H1 (cell line): Measurements from ENCODE around the gene MTFP1. TPM values are rescaled to one million over a fixed set of nuclear protein-coding genes. Genes with fewer than 3 reads are reported as not detected.

Experiments
- BRCA1 ChIP-seq: IDR thresholded peaks from 2 replicates; pipeline ENCODE4 v1.6.1; 2012; ENCODE audit warnings: low read depth, low read length, improper control_type of control experiment
- EP300 ChIP-seq, 2 experiments: IDR thresholded peaks; 1 replicate in 1 of 2; 2 replicates in 1 of 2; pipeline ENCODE4 v1.6.1; 2011 to 2012; ENCODE audit warnings: low read depth in 2 of 2, low read length in 2 of 2, mild to moderate bottlenecking in 2 of 2, borderline replicate concordance in 1 of 2, inconsistent platforms in 1 of 2, moderate library complexity in 1 of 2
- HDAC2 ChIP-seq, 2 experiments: fragments of 300-600 bp in 1 of 2; sonication (generic) in 1 of 2; IDR thresholded peaks; 2 replicates each; pipeline ENCODE4 v1.6.1; 2011 to 2012; ENCODE audit warnings: low read depth in 2 of 2, low read length in 2 of 2, mild to moderate bottlenecking in 2 of 2, moderate library complexity in 2 of 2, borderline replicate concordance in 1 of 2, inconsistent platforms in 1 of 2
- JUND ChIP-seq: IDR thresholded peaks from 2 replicates; pipeline ENCODE4 v1.6.1; 2011; ENCODE audit warnings: mild to moderate bottlenecking, improper control_type of control experiment, low read length
- KDM4A ChIP-seq: IDR thresholded peaks from one replicate; pipeline ENCODE4 v1.7.1; 2012; ENCODE audit warnings: low read depth, mild to moderate bottlenecking, moderate library complexity, low read length, inconsistent platforms; ENCODE audit not compliant: severe bottlenecking
- KDM5A ChIP-seq: fragments of 200-600 bp; IDR thresholded peaks from 2 replicates; pipeline ENCODE4 v1.7.1; 2012; ENCODE audit warnings: mild to moderate bottlenecking, low read length, inconsistent platforms, mixed read lengths
- PHF8 ChIP-seq: fragments of 200-600 bp; sonication (generic); conservative IDR thresholded peaks from 2 replicates; pipeline ENCODE4 v1.7.1; 2012; ENCODE audit warnings: low read depth, mild to moderate bottlenecking, inconsistent platforms, low read length, moderate library complexity
- RAD21 ChIP-seq, 2 experiments: IDR thresholded peaks in 1 of 2; conservative IDR thresholded peaks in 1 of 2; 2 replicates each; pipeline ENCODE4 v1.6.1; 2011; ENCODE audit warnings: low read depth in 2 of 2, low read length in 2 of 2, improper control_type of control experiment in 1 of 2, inconsistent platforms in 1 of 2, mild to moderate bottlenecking in 1 of 2, moderate library complexity in 1 of 2
- SAP30 ChIP-seq: fragments of 300-600 bp; sonication (generic); IDR thresholded peaks from 2 replicates; pipeline ENCODE4 v1.7.1; 2012; ENCODE audit warnings: low read length, moderate library complexity, mild to moderate bottlenecking, inconsistent platforms; ENCODE audit not compliant: insufficient read depth, insufficient replicate concordance
- SIN3A ChIP-seq, 2 experiments: IDR thresholded peaks in 1 of 2; conservative IDR thresholded peaks in 1 of 2; 2 replicates each; pipeline ENCODE4 v1.6.1; 2011 to 2012; ENCODE audit warnings: low read length in 2 of 2, improper control_type of control experiment in 1 of 2, low read depth in 1 of 2, mild to moderate bottlenecking in 1 of 2
- TAF7 ChIP-seq: optimal IDR thresholded peaks from 2 replicates; pipeline ENCODE3; 2011; ENCODE audit warnings: low read depth, mild to moderate bottlenecking, inconsistent platforms, low read length, moderate library complexity, borderline replicate concordance
- polyA plus RNA-seq, 7 experiments: library from polyadenylated mRNA; depleted of rRNA in 3 of 7; stranded (reverse) in 5 of 7; unstranded in 2 of 7; fragments of >200 nt in 5 of 7; fragments of 200-250 nt in 2 of 7; gene quantifications; 1 replicate in 5 of 7; 2 replicates in 1 of 7; 4 replicates in 1 of 7; pipeline versions ENCODE4 v1.2.1 to v1.2.3, GENCODE V29; 2011 to 2013; ENCODE audit warnings: missing spikeins in 2 of 7, mixed read lengths in 2 of 7
- total RNA-seq: library from RNA; stranded (reverse); fragmentation: NEBNext Ultra II Directional; extraction: Animal tissue kit (Norgen Biotek cat#: 25700); gene quantifications from 2 replicates; pipeline ENCODE4 v1.2.1, GENCODE V29; 2021
- TF ChIP-seq, protein P1 (sequence below): IDR thresholded peaks from 2 replicates; pipeline ENCODE4 v1.6.1; 2011; ENCODE audit warnings: low read length, improper control_type of control experiment

The MTFP1 gene
- total and polyA plus RNA-seq, 2 of the 8 experiments (the other 6 are each of a cell fraction or from before 2014, with no cell fraction given): 59.8 to 98.8 TPM

DNA sequence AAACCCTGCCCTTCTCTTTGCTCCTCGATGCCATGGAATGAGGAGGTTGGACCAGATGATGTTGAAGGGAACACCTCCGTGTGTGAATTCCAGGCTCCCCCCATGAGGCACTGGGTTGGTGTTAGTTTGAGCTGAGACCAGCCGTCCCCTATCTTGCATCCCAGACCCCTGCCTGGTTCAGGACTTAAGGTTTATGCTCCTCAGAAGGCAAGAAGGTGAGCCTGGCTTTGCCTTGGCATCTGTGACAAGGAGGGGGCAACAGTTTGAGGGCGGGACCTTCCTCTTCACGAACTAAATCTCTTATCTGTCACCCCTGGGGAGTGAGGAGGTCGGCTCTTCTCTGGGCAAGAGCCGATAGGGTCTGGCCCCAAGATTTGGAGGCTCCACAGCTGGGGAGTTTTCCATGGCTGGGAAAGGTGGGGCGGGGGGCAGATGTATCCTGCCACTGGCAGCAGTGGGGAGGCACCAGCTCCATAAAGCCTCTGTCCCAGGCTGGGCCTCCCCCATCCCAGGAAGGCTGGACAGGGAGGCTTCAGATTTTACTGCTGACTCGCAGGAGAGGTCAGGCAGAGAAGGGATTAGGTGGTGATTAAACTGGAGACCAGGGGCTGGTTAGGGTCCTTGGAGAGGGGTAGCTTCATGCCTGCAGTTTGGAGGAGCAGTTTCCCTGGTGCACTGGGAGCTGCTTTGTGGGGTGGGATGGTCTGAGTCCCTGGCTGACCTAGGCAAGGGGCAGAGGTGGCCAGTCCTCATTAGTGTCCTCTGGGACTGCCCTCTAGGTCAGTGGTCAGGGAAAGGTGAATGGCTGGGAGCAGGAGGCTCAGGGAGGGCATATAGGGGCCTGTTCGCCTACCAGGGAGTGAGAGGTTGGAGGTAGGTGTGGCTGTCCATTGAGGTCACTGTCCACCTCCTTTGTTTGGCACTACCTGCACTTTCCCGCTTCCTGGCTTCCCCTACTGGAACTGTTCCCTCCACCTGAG is 27.6 kb upstream of the MTFP1 start (continued):
- TF ChIP-seq SIN3A (conservative IDR thresholded peaks at IDR 0.05 in 1 of 2, IDR thresholded peaks at IDR 0.05 in 1 of 2; ENCODE audit: low read depth in 1 of 2, low read length in 2 of 2) (no peak), PHF8 (no peak), KDM4A (no peak), KDM5A (no peak), SAP30 (no peak), EP300 (IDR thresholded peaks at IDR 0.05; ENCODE audit: borderline replicate concordance in 1 of 2, low read depth in 2 of 2, low read length in 2 of 2) (no peak), TAF7 (no peak), RAD21 (IDR thresholded peaks at IDR 0.05 in 1 of 2, conservative IDR thresholded peaks at IDR 0.05 in 1 of 2; ENCODE audit: low read depth in 2 of 2, low read length in 2 of 2) (no peak), JUND (no peak), HDAC2 (IDR thresholded peaks at IDR 0.05; ENCODE audit: borderline replicate concordance in 1 of 2, low read depth in 2 of 2, low read length in 2 of 2) (no peak), BRCA1 (no peak)
- TF ChIP-seq, protein P1, sequence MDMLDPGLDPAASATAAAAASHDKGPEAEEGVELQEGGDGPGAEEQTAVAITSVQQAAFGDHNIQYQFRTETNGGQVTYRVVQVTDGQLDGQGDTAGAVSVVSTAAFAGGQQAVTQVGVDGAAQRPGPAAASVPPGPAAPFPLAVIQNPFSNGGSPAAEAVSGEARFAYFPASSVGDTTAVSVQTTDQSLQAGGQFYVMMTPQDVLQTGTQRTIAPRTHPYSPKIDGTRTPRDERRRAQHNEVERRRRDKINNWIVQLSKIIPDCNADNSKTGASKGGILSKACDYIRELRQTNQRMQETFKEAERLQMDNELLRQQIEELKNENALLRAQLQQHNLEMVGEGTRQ: no peak
